SK-N-MC (cell line): ENCODE data around the gene AGBL1.

Source experiments
- EZH2 ChIP-seq: fragments of 200-600 bp; sonication (generic); IDR thresholded peaks from one replicate; pipeline ENCODE4 v1.6.1; 2017; ENCODE audit warnings: antibody characterized with exemption
- POLR2AphosphoS5 ChIP-seq: IDR thresholded peaks from 2 replicates; pipeline ENCODE4 v1.6.1; 2012; ENCODE audit warnings: mild to moderate bottlenecking, low read depth, low read length, borderline replicate concordance

DNA sequence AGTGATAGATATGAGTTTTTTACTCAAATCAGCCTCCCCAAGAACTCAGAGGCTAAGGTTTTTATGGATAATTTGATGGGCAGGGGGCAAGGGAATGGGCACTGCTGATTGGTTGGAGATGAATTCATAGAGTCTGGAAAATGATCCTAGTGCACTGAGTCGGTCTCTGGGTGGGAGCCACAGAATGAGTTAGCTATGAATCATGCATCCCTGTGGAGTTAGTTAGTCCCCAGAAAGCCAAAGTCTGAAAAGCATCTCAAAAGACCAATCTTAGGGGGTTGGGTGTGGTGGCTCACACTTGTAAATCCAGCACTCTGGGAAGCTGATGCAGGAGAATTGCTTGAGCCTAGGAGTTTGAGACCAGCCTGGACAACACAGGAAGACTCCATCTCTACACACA lies 516.1 kb downstream of the AGBL1 start:
- TF ChIP-seq POLR2AphosphoS5 (no peak), EZH2 (no peak)
